Kidney epithelial cell (primary cell): ENCODE data around the gene BCAR3. TPM values are rescaled to one million over a fixed set of nuclear protein-coding genes. Genes with fewer than 3 reads are reported as not detected.

Experiments
- DNase-seq: peaks from one replicate; pipeline ENCODE4 v3.0.0-alpha.2; 2010; ENCODE audit warnings: low read depth
- H3K27me3 ChIP-seq: 2 replicates; pipeline ENCODE4 v1.6.0; 2011; ENCODE audit warnings: low read length; ENCODE audit not compliant: control insufficient read depth, insufficient read depth
- H3K36me3 ChIP-seq: 2 replicates; pipeline ENCODE4 v1.5.1; 2011; ENCODE audit warnings: low read length; ENCODE audit not compliant: control insufficient read depth, insufficient read depth
- H3K4me3 ChIP-seq: 2 replicates; pipeline ENCODE4 v1.5.1; 2011; ENCODE audit warnings: low read depth, mild to moderate bottlenecking, control low read depth, low read length
- total RNA-seq: library from RNA; depleted of rRNA; stranded (reverse); fragments of >200 nt; gene quantifications from 2 replicates; pipeline ENCODE4 v1.2.3, GENCODE V29; 2015
- TF ChIP-seq, protein P1 (sequence below): IDR thresholded peaks from 2 replicates; pipeline ENCODE4 v1.5.1; 2011; ENCODE audit warnings: mild to moderate bottlenecking, moderate library complexity, low read length, control low read depth, inconsistent platforms; ENCODE audit not compliant: insufficient read depth, poor library complexity, severe bottlenecking

BCAR3 gene
- total RNA-seq, 1 donor from 2014 or later = 93.3 TPM

DNA sequence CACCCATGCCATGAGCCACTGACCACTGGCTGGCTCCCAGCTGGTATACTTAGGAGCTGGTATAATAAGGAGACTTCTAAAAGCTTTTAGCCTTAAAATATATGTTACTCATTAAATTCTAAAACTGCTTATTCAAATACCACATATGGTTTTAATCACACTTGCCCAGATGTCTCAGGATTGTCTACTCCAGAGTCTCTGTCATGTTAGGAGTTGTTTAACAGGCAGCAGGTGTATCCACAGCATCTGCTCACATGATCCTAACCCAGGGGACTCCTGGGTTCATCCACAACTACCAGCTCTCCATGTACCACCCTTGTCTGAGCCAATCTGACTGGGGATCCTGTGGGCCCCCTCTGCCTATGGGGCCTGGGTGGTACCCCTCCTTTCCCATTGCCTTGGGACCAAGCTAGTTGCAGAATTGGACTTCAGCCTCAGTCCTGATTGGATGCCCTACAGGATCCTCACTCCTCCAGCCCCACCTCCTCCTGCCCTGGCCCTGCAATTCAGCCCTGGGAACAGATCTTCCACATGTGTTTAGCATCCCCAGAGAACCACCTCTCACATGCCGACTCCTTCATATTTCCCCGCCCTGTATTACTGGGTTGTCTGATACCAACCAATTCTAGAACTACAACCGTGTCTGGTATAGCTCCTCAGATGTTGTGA lies 61.3 kb downstream of the BCAR3 start:
- DNase-seq = no peak
- Histone ChIP-seq H3K27me3 (no peaks in the 10 kb centered on the region), H3K4me3 (no peak overlapping the region), H3K36me3 (no peaks in the 10 kb centered on the region)
- TF ChIP-seq, protein P1, sequence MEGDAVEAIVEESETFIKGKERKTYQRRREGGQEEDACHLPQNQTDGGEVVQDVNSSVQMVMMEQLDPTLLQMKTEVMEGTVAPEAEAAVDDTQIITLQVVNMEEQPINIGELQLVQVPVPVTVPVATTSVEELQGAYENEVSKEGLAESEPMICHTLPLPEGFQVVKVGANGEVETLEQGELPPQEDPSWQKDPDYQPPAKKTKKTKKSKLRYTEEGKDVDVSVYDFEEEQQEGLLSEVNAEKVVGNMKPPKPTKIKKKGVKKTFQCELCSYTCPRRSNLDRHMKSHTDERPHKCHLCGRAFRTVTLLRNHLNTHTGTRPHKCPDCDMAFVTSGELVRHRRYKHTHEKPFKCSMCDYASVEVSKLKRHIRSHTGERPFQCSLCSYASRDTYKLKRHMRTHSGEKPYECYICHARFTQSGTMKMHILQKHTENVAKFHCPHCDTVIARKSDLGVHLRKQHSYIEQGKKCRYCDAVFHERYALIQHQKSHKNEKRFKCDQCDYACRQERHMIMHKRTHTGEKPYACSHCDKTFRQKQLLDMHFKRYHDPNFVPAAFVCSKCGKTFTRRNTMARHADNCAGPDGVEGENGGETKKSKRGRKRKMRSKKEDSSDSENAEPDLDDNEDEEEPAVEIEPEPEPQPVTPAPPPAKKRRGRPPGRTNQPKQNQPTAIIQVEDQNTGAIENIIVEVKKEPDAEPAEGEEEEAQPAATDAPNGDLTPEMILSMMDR = no peak

DNA sequence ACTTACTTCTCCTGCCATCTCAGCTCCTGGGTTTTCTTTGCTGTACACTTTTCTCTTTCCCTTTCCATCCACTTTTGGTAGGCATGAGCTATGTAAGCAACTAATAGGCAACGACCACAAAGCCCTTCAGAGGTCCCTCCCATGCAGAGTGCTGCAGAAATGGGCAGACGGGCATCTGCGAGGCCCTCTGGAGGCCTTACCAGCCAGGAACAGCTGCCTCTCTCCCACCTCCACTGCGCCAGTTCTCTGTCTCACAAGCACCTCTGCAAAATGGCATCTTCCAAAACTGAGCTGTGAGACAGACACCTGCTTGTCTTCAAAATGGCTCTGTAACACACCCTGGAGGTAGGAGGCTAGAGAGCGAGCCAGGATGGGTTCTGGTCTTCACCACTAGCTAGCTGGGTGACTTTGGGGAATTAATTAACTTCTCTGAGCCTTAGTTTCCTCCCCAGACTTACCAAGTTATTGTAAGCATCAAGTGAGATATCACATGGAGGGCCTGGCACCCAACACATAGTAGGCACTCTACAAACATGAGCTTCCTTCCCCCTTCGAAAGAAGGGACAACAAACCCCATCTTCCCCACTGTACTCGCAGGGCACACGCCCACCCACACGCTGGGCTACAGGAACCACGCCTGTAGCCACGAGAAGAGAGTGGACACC lies 62.0 kb downstream of the BCAR3 start:
- no peaks in the 10 kb centered on the region for H3K27me3 ChIP-seq
- TF ChIP-seq, protein P1 = no peak
- no peak for DNase-seq
- no peak overlapping the region for H3K4me3 ChIP-seq
- no peaks in the 10 kb centered on the region for H3K36me3 ChIP-seq

DNA sequence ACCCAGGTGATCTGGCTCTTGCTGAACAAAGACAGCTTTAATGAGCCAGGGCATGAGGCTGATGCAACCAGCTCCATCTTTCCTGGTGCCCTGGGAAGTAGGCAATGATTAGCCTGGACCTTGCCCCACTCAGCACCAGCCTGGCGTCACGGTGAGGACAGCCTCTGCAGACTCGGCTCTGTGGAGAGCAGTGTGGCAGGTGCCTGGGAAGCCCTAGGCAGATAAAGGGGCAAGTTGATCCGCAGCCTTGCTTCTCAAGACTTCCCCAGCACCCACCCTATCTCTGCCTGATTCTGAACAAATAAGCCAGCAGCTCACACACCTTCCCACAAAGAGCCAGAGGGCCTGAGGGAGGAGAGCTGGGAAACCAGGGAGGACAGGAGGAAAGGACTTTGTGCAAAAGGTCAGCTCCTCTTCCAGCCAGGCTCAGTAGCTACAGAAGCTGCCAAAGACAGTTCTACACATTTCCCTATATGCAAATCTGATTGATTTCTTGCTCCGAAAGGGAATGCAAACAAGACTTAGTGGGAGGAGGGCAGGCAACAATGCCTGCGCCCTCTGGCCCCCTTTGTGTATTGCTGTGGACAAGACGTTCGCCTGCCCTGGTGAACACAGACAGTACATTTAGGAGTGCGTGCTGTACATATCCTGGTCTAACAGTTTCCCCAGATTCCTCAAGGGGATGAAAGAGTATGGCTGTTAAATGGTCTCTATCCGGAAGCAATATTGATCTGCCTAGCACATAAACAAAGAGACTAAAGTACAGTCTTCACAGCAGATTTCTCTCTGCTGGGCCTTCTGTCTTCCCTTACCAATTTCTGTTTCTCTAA lies 63.8 kb downstream of the BCAR3 start:
- Histone ChIP-seq H3K36me3 (no peaks in the 10 kb centered on the region), H3K27me3 (no peaks in the 10 kb centered on the region), H3K4me3 (no peak overlapping the region)
- TF ChIP-seq, protein P1 = no peak
- peak; percentile 44 for DNase-seq

DNA sequence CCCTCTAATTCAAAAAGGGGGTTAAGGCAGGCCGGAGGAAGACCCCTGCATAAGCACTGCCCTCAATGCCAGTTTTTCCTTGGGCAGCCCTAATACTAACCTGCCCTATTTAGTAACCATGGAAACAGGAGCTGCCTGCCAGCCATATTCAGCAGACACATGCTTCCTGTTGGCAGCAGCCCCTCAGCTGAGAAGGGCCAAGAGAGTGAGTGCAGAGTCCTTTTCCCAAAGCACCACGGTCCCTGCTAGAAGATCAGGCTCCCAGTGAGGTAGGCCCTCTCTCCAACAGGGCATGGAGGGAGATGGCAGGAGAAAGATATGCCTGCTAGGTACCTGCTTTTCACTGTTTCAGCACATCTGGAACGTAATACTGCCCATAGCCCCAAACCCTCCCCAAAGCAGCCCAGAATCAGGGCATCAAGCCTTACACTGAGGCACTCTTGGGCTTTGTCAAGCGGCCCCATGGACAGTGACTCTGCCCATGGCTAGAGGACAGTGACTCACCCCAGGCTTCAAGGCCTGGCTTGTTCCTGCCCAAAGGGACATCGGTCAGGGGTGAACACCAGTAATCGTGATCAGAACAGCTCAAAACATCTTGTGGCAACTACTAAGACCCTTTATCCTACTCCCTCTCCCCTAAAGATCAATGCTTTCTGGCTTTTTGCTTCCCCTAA lies 64.5 kb downstream of the BCAR3 start:
- TF ChIP-seq, protein P1 = no peak
- no peaks in the 10 kb centered on the region for H3K36me3 ChIP-seq
- no peaks in the 10 kb centered on the region for H3K27me3 ChIP-seq
- DNase-seq = no peak
- H3K4me3 ChIP-seq = no peak overlapping the region

DNA sequence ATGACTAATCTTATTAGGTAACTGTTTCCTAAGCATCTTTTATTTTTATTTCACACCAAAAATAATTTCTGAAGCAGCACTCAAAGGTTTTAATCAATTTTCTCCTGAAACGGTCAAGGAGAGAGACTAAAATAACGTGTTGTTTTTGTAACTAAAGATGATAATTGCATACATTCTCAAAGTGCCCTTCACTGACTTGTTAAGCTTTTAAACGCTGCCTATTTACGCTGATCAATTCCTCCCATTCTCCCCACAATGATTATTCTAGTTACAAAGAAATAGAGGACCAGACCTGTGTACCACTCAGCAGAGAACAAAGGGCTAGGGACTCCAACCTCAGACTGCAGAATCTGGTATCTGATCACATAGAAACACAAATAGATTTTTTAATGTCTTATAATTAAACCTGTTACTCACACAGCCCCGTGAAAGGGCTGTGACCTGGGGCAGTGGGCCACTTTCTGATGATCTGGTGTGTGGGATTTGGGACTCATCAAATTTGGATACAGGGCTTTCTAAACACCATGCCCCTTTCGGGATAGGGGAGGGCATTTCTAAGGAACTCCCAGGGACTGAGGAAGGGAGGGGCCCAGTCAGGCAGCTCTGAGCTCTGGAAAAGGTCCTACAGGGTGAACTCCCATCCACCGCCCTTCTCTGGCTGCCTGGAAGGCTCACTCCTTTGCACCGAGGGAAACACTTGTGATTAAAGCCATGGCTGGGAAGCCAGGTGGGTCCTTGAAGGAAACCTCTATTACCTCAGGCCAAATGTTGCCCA lies 65.2 kb downstream of the BCAR3 start:
- Histone ChIP-seq H3K27me3 (no peaks in the 10 kb centered on the region), H3K4me3 (no peak overlapping the region), H3K36me3 (no peaks in the 10 kb centered on the region)
- TF ChIP-seq, protein P1 = no peak
- DNase-seq = no peak
